RWPE1 (cell line): ENCODE measurements around the gene DENND4C.

Source experiments
- CTCF ChIA-PET: fragments of 350-600 bp; sonication (Branson Sonifier 250); formaldehyde crosslinking; extraction: SDS; loops from one replicate; lab custom pipeline; 2021; lab: Yijun Ruan, JAX
- POLR2A ChIA-PET: fragments of 400-600 bp; formaldehyde crosslinking; extraction: SDS; loops from one replicate; lab custom pipeline; 2020; ENCODE audit warnings: antibody characterized with exemption; ENCODE audit not compliant: low non-redundant PET; lab: Yijun Ruan, JAX
- DNase-seq: peaks from one replicate; pipeline ENCODE4 v3.0.0; 2012; ENCODE audit warnings: low spot score
- H3K27ac ChIP-seq: fragments of 450-650 bp; 2 replicates; pipeline ENCODE4 v1.5.1; 2017
- CTCF ChIP-seq: fragments of 450-650 bp; conservative IDR thresholded peaks from 2 replicates; pipeline ENCODE4 v1.5.1; 2017; ENCODE audit warnings: low read depth, mild to moderate bottlenecking

Gene DENND4C

GRCh38 chr9:19298436-19299000, 68.0 kb downstream of the DENND4C start:
- ChIA-PET POLR2A (no interaction called here), CTCF (no interaction called here)
- no peak for DNase-seq
- H3K27ac ChIP-seq, result no peak overlapping the region
- TF ChIP-seq CTCF, result no peak

- DNase-seq, result no peak
- H3K27ac ChIP-seq, result no peak overlapping the region
- no peak for TF ChIP-seq CTCF
- POLR2A ChIA-PET, result no interaction called here
- CTCF ChIA-PET, result no interaction called here
Observed at GRCh38 chr9:19303216-19303615, 72.7 kb downstream of the DENND4C start.

- POLR2A ChIA-PET, result no interaction called here
- DNase-seq, result no peak
- CTCF ChIA-PET, result interaction anchor here (0.7 kb wide), 1 partner anchor 99 kb away, joined by 3 read pairs; no protein-coding TSS in a partner anchor
- TF ChIP-seq CTCF, result no peak
- H3K27ac ChIP-seq, result no peak overlapping the region
Observed at GRCh38 chr9:19306568-19306967, 76.1 kb downstream of the DENND4C start.

- POLR2A ChIA-PET, result no interaction called here
- DNase-seq, result no peak
- CTCF ChIA-PET, result no interaction called here
- TF ChIP-seq CTCF, result no peak
- H3K27ac ChIP-seq, result no peak overlapping the region
Observed at GRCh38 chr9:19310246-19310645, 79.8 kb downstream of the DENND4C start.

GRCh38 chr9:19313573-19313972, 83.1 kb downstream of the DENND4C start:
- ChIA-PET POLR2A (no interaction called here), CTCF (no interaction called here)
- TF ChIP-seq CTCF, result no peak
- no peak overlapping the region for H3K27ac ChIP-seq
- no peak for DNase-seq

- ChIA-PET POLR2A (no interaction called here), CTCF (no interaction called here)
- H3K27ac ChIP-seq, result no peak overlapping the region
- no peak for TF ChIP-seq CTCF
- DNase-seq, result no peak
Observed at GRCh38 chr9:19320495-19320894, 90.0 kb downstream of the DENND4C start.
